PC-9 (cell line): ENCODE results near the gene ZBTB49. TPM values are rescaled to one million over a fixed set of nuclear protein-coding genes. Genes with fewer than 3 reads are reported as not detected.

Source experiments
- BruUV-seq: library from RNA; stranded (reverse); fragments of 400-500 nt; replicated peaks from 2 replicates; lab custom pipeline; 2021; lab: Mats Ljungman, UMichigan
- CTCF ChIA-PET: fragments of 300-600 bp; sonication (Branson Sonifier 250); formaldehyde crosslinking; loops from one replicate; lab custom pipeline; 2022; ENCODE audit warnings: antibody characterized with exemption; lab: Charles Lee
- POLR2A ChIA-PET: fragments of 300-600 bp; sonication (Branson Sonifier 250); formaldehyde crosslinking; loops from one replicate; lab custom pipeline; 2022; ENCODE audit warnings: antibody characterized with exemption; ENCODE audit not compliant: unreplicated experiment; lab: Charles Lee
- DNase-seq, 2 experiments: peaks; one replicate each; pipeline versions ENCODE4 v3.0.0 to v3.0.0-alpha.2; 2015 to 2022; ENCODE audit warnings: mixed read lengths in 1 of 2
- H2AFZ ChIP-seq: fragments of 200-600 bp; sonication (generic); 2 replicates; pipeline ENCODE4 v1.8.1; 2017; ENCODE audit warnings: antibody characterized with exemption
- H3F3A ChIP-seq: fragments of 200-600 bp; sonication (generic); 2 replicates; pipeline ENCODE4 v1.8.1; 2017; ENCODE audit warnings: antibody characterized with exemption, mild to moderate bottlenecking, low read depth; ENCODE audit not compliant: insufficient read depth
- H3K27ac ChIP-seq: fragments of 200-600 bp; sonication (generic); 2 replicates; pipeline ENCODE4 v1.6.1; 2016; ENCODE audit warnings: mixed run types
- H3K27me3 ChIP-seq: fragments of 200-600 bp; sonication (generic); 2 replicates; pipeline ENCODE4 v1.6.1; 2016; ENCODE audit warnings: low read depth, mixed run types; ENCODE audit not compliant: insufficient read depth
- H3K36me3 ChIP-seq: fragments of 200-600 bp; sonication (generic); 2 replicates; pipeline ENCODE4 v1.6.1; 2016; ENCODE audit warnings: low read depth, mixed run types
- H3K4me1 ChIP-seq: fragments of 200-600 bp; sonication (generic); replicated peaks from 2 replicates; pipeline ENCODE4 v1.6.1; 2016; ENCODE audit warnings: mixed run types; ENCODE audit not compliant: insufficient read depth
- H3K4me2 ChIP-seq: fragments of 200-600 bp; sonication (generic); 2 replicates; pipeline ENCODE4 v1.6.1; 2017; ENCODE audit warnings: mixed run types
- H3K4me3 ChIP-seq: fragments of 200-600 bp; sonication (generic); 2 replicates; pipeline ENCODE4 v1.6.1; 2016; ENCODE audit warnings: mixed run types
- H3K79me2 ChIP-seq: fragments of 200-600 bp; sonication (generic); 2 replicates; pipeline ENCODE4 v1.6.1; 2017; ENCODE audit warnings: low read depth, mixed run types
- H3K9me2 ChIP-seq: fragments of 200-600 bp; sonication (generic); 2 replicates; pipeline ENCODE4 v1.8.1; 2017; ENCODE audit warnings: mild to moderate bottlenecking; ENCODE audit not compliant: insufficient read depth
- H3K9me3 ChIP-seq: fragments of 200-600 bp; sonication (generic); 2 replicates; pipeline ENCODE4 v1.8.1; 2016; ENCODE audit warnings: low read depth; ENCODE audit not compliant: insufficient read depth
- H4K20me1 ChIP-seq: fragments of 200-600 bp; sonication (generic); 2 replicates; pipeline ENCODE4 v1.8.1; 2017; ENCODE audit not compliant: insufficient read depth
- EZH2 ChIP-seq: fragments of 200-600 bp; sonication (generic); IDR thresholded peaks from 2 replicates; pipeline ENCODE4 v1.8.0; 2017; ENCODE audit warnings: antibody characterized with exemption, low read depth
- intact Hi-C: fragments of 100-400 bp; cut with micrococcal nuclease; formaldehyde crosslinking; loops from one replicate; pipeline ENCODE4 v1.10.0; 2022; ENCODE audit not compliant: unreplicated experiment
- total RNA-seq: library from RNA; stranded (reverse); gene quantifications from 2 replicates; pipeline ENCODE4 v1.2.3, GENCODE V29; 2021
- TF ChIP-seq, protein P1 (sequence below): fragments of 200-600 bp; sonication (generic); conservative IDR thresholded peaks from 2 replicates; pipeline ENCODE4 v1.6.1; 2017; ENCODE audit warnings: mixed run types, antibody characterized with exemption, mild to moderate bottlenecking, moderate library complexity

Gene ZBTB49
- total RNA-seq, 1 experiment from 2014 or later: 5.3 TPM

GRCh38 chr4:4317496-4318232 lies 27.6 kb downstream of the ZBTB49 start:
- ChIA-PET CTCF (no interaction called here), POLR2A (no interaction called here)
- BruUV-seq: no TSS peak
- TF ChIP-seq, protein P1, sequence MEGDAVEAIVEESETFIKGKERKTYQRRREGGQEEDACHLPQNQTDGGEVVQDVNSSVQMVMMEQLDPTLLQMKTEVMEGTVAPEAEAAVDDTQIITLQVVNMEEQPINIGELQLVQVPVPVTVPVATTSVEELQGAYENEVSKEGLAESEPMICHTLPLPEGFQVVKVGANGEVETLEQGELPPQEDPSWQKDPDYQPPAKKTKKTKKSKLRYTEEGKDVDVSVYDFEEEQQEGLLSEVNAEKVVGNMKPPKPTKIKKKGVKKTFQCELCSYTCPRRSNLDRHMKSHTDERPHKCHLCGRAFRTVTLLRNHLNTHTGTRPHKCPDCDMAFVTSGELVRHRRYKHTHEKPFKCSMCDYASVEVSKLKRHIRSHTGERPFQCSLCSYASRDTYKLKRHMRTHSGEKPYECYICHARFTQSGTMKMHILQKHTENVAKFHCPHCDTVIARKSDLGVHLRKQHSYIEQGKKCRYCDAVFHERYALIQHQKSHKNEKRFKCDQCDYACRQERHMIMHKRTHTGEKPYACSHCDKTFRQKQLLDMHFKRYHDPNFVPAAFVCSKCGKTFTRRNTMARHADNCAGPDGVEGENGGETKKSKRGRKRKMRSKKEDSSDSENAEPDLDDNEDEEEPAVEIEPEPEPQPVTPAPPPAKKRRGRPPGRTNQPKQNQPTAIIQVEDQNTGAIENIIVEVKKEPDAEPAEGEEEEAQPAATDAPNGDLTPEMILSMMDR: no peak
- TF ChIP-seq EZH2: no peak
- Histone ChIP-seq H3K79me2 (no peaks in the 10 kb centered on the region), H3K9me3 (no peaks in the 10 kb centered on the region), H3K27ac (no peak overlapping the region), H3K27me3 (no peaks in the 10 kb centered on the region), H3K4me1 (no peaks in the 10 kb centered on the region), H3F3A (no peaks in the 10 kb centered on the region), H3K9me2 (no peaks in the 10 kb centered on the region), H3K36me3 (no peaks in the 10 kb centered on the region), H3K4me2 (no peak overlapping the region), H2AFZ (no peak overlapping the region), H3K4me3 (no peak overlapping the region), H4K20me1 (no peaks in the 10 kb centered on the region)
- no peak for DNase-seq
- intact Hi-C loops: no loop called here

- H3K9me3 ChIP-seq: no peaks in the 10 kb centered on the region
- H3K9me2 ChIP-seq: no peaks in the 10 kb centered on the region
- no peak overlapping the region for H3K27ac ChIP-seq
- no peaks in the 10 kb centered on the region for H3K79me2 ChIP-seq
- intact Hi-C loops: no loop called here
- H3K36me3 ChIP-seq: no peaks in the 10 kb centered on the region
- H3K4me2 ChIP-seq: no peak overlapping the region
- no TSS peak for BruUV-seq
- H3F3A ChIP-seq: no peaks in the 10 kb centered on the region
- no peaks in the 10 kb centered on the region for H4K20me1 ChIP-seq
- TF ChIP-seq, protein P1: no peak
- TF ChIP-seq EZH2: no peak
- H3K4me3 ChIP-seq: no peak overlapping the region
- H2AFZ ChIP-seq: no peak overlapping the region
- POLR2A ChIA-PET: no interaction called here
- no peak for DNase-seq
- no peaks in the 10 kb centered on the region for H3K4me1 ChIP-seq
- no peaks in the 10 kb centered on the region for H3K27me3 ChIP-seq
- CTCF ChIA-PET: no interaction called here
These were observed 30.5 kb downstream of the ZBTB49 start for GRCh38 chr4:4320528-4320927.

DNA sequence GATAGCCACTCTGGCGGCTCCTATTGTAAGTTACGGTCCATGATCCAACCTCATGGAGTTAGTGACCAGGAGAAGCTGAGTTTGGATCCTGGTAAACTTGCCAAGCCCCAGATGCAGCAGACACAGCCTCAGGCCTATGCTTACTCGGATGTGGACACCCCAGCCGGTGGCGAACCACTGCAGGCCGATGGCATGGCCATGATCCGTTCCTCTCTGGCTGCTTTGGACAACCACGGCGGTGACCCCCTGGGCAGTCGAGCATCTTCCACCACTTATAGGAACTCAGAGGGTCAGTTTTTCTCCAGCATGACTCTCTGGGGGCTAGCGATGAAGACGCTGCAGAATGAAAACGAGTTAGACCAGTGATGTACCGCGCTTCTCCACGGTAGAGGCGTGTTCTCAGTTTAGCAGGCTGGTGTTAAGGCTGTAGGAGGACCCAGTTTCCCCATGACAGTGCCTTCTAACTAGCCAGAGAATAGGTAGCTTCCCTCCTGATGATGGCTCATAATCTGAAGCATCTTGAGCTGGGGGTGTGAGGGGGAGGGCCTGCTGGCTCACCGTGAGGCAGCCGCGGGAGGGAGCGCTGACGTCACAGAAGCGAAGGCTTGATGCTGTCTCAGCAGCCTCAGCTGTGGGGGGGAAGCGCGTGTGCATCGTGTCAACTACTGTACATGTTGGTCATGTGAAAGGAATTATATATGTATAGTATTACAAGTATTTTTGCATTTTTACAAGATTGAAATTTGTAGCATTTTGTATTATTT lies 31.1 kb downstream of the ZBTB49 start:
- Histone ChIP-seq H3K9me3 (no peaks in the 10 kb centered on the region), H3K4me1 (no peaks in the 10 kb centered on the region), H3K4me2 (no peak overlapping the region), H3F3A (no peaks in the 10 kb centered on the region), H3K9me2 (no peaks in the 10 kb centered on the region), H3K36me3 (no peaks in the 10 kb centered on the region), H3K27me3 (no peaks in the 10 kb centered on the region), H3K79me2 (no peaks in the 10 kb centered on the region), H4K20me1 (no peaks in the 10 kb centered on the region), H3K4me3 (no peak overlapping the region), H3K27ac (no peak overlapping the region), H2AFZ (no peak overlapping the region)
- ChIA-PET POLR2A (no interaction called here), CTCF (no interaction called here)
- DNase-seq: no peak
- TF ChIP-seq, protein P1: no peak
- TF ChIP-seq EZH2: no peak
- no TSS peak for BruUV-seq
- intact Hi-C loops: no loop called here
